Hepatocyte (in vitro differentiated cells): Measurements from ENCODE around the gene ENO2.

Experiments used
- EZH2 ChIP-seq: fragments of 200-600 bp; sonication (generic); IDR thresholded peaks from 2 replicates; pipeline ENCODE4 v1.6.1; 2016; ENCODE audit warnings: antibody characterized with exemption, mild to moderate bottlenecking, borderline replicate concordance
- EZH2phosphoT487 ChIP-seq: fragments of 200-600 bp; sonication (generic); IDR thresholded peaks from one replicate; pipeline ENCODE4 v1.6.1; 2018; ENCODE audit warnings: antibody characterized with exemption, mild to moderate bottlenecking, low read depth, moderate library complexity; ENCODE audit not compliant: unreplicated experiment, severe bottlenecking
- TF ChIP-seq, protein P1 (sequence below): fragments of 200-600 bp; sonication (generic); IDR thresholded peaks from 2 replicates; pipeline ENCODE4 v1.5.1; 2016; ENCODE audit warnings: antibody characterized with exemption, mild to moderate bottlenecking; ENCODE audit not compliant: poor library complexity

GRCh38 chr12:6952121-6952862, 37.9 kb downstream of the ENO2 start:
- TF ChIP-seq EZH2phosphoT487 = no peak
- TF ChIP-seq, protein P1, sequence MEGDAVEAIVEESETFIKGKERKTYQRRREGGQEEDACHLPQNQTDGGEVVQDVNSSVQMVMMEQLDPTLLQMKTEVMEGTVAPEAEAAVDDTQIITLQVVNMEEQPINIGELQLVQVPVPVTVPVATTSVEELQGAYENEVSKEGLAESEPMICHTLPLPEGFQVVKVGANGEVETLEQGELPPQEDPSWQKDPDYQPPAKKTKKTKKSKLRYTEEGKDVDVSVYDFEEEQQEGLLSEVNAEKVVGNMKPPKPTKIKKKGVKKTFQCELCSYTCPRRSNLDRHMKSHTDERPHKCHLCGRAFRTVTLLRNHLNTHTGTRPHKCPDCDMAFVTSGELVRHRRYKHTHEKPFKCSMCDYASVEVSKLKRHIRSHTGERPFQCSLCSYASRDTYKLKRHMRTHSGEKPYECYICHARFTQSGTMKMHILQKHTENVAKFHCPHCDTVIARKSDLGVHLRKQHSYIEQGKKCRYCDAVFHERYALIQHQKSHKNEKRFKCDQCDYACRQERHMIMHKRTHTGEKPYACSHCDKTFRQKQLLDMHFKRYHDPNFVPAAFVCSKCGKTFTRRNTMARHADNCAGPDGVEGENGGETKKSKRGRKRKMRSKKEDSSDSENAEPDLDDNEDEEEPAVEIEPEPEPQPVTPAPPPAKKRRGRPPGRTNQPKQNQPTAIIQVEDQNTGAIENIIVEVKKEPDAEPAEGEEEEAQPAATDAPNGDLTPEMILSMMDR = no peak
- no peak for TF ChIP-seq EZH2
